NOMO-1 treated with dmso at 0.1 percent for 144 hours (cell line): ENCODE data around the gene TAS2R20.
"Not testable (repeated sequence)": the region's sequence is repeated elsewhere in the genome, so short reads cannot be mapped to it uniquely, and the experiment has no call there.

Source experiments
- DNase-seq: peaks from one replicate; lab custom pipeline; 2025; ENCODE audit not compliant: unreplicated experiment; lab: John Stamatoyannopoulos, UW

TAS2R20 gene

GRCh38 chr12:10998204-10998603 lies at the start of gene TAS2R20:
Gene TAS2R20 (minus strand): TSS chr12:10998304. CDS start chr12:10997875, 429 bp downstream.
- DNase-seq: no peak

- not testable (repeated sequence) for DNase-seq
Measured at GRCh38 chr12:11041366-11041765, 43.3 kb upstream of the TAS2R20 start.

DNA sequence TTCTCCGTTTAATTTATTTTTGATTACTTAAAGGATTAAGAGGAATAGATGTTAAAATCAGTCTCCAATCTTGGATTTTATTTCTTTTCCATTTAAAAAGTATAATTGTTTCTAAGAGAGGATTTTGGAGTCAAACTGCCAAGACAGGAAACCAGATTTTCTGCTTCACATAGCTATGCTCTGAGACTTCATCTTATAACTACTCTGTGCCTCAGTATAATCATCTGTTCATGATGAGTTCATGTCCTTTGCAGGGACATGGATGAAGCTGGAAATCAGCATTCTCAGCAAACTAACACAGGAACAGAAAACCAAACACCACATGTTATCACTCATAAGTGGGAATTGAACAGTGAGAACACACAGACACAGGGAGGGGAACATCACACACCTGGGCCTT lies 42.1 kb upstream of the TAS2R20 start:
- DNase-seq: no peak

DNA sequence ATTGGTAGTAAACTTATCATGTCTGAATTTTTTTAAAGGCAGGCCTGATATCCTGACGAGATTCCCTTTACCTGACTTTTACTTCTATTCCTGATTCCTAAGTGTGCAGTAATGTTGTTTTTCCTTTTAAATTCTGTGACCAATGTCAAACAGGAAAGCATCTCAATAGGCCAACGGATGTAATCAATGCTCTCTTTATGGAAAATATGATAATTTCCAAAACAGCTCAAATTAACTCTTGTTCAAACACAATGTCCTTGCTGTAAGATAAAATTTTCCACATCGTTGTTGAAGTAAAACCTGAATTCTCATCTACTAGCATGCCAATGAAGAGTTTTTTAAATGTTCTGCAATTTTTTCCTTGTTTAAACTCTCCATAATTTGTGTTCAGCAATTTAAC lies 41.1 kb upstream of the TAS2R20 start:
- DNase-seq: no peak

GRCh38 chr12:11033959-11034358 lies 35.9 kb upstream of the TAS2R20 start:
- not testable (repeated sequence) for DNase-seq

GRCh38 chr12:11031307-11031706 lies 33.2 kb upstream of the TAS2R20 start, which contains the start of gene TAS2R31:
Gene TAS2R31 (minus strand): TSS chr12:11031407. CDS start chr12:11031335, 72 bp downstream.
- no peak for DNase-seq

DNA sequence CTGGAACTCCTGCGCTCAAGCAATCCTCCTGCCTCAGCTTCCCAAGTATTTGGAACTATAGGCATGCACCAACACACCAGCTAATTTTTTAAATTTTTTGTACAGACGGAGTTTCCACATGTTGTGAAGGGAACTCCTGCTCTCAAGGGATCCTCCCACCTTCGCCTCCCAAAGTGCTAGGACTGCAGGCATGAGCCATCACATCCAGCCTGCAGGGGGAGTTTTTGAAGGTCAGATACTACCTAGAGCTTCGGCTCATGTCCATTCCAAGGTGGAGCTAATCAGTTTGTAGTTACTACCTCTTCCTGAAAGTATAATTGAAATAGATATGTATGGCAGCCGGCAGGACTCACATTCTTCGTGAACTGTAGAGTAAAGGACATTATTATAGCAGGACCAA lies 28.0 kb upstream of the TAS2R20 start:
- no peak for DNase-seq

GRCh38 chr12:11023387-11023786 lies 25.3 kb upstream of the TAS2R20 start:
- DNase-seq: no peak

DNA sequence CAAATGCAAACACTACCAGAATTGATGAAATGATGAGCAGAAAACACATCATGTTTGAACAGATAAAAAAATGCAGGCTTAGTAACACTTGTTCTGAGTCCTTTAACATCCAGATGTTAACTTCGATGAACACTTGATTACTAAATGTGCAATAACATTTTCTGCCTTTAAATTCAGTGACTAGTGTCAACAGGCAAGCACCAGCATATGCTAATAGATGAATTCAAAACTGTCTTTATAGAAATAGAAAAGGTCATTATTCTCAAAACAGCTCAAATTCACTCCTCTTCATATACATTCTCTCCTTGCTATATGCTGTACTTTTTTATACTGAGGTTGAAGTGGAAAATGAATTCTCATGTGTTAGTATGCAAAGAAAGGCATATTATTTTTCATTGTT lies 24.4 kb upstream of the TAS2R20 start, which contains the start of gene TAS2R19:
Gene TAS2R19, minus strand, starts transcription at position 101 of the 400 bp plus-strand sequence. Its CDS starts 49 bp downstream, at position 52.
- no peak for DNase-seq

- no peak for DNase-seq
Measured at GRCh38 chr12:11016937-11017336, 18.8 kb upstream of the TAS2R20 start.

DNA sequence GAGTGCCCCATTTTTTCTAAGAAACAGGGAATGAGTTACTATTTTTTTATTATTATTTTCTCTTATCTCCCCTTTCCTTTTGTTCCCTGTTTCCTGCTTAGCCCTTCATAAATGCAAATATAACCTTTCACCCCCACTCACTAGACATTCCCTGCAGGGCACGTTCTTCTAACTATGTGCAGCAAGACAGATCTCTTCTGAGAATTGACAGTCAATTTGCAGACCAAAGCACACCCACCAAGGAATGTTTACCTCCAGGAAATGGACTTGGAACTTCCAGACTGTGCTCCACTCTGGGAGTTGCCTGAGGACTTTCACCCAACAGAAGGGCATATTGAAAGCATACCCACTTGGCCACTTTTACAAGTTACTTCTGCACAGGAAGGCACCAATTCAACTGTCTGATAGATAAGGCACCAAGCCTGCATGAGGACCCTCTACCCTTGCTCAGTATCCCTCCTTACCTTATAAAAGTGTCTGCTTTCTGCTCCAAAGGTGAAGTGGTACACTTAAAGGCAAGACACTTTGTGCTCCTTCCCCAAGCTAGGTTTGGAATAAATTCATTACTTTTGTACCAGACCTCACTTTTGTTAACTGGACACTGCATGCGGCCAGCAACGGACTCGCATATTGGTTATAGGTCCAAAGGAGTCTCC lies 17.8 kb upstream of the TAS2R20 start:
- no peak for DNase-seq

GRCh38 chr12:11014234-11014633 lies 16.1 kb upstream of the TAS2R20 start:
- DNase-seq: no peak

DNA sequence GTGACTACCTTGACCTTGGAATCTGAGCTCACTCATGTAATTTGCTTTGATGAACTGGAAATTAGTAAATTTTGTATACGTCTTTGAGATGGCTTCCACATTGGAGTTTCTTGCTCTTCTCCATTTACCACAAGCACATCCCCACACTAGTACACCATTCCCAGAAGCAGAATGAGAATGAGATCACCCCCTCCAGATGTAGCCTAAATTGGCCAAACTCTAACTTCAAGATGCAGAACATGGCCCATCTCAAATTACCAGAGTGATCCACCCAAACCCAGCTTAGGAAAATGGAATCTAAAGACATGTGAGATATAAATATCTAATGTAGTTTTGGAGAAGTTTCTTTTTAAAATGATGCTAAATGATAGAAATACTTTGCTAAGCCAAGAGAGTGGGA lies 9.5 kb upstream of the TAS2R20 start:
- DNase-seq: no peak

GRCh38 chr12:10994307-10994706 lies 3.8 kb downstream of the TAS2R20 start:
- DNase-seq: no peak

GRCh38 chr12:10989107-10989506 lies 9.0 kb downstream of the TAS2R20 start:
- DNase-seq: no peak

DNA sequence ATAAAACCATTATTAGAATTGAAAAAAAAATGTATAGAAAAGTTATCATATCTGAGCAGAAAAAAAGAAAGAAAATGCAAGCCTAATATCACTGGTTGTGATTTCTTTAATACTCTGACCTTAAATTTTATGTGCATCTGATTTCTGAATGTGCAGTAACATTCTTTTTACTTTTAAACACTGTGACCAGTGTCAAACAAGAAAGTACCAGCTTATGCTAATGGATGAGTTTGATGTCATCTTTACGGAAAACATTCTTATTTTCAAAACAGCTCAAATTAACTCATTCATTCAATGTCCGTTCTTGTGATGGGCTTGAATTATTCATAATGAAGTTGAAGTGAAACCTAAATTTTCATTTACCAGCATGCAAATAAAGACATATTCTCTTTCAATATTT lies 11.3 kb downstream of the TAS2R20 start, which contains the start of gene TAS2R50:
Gene TAS2R50, minus strand, starts transcription at position 101 of the 400 bp plus-strand sequence. Its CDS starts 52 bp downstream, at position 49.
- no peak for DNase-seq

- no peak for DNase-seq
Measured at GRCh38 chr12:10982244-10982643, 15.9 kb downstream of the TAS2R20 start.

DNA sequence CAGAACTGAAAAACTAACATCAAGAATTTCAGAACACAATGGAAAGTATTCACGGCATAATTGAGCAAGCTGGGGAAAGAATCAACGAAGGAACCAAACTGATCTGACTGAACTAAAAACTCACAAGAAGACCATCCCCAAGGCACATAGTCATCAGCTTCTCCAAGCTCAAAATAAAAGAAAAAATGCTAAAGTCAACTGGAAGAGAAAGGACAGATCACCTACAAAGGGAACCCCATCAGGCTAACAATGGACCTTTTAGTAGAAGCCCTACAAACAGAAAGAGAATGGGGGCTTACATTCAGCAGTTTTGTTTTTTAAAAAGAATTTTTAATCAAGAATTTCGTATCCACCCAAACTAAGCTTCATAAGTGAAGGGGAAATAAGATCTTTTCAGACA lies 23.1 kb downstream of the TAS2R20 start:
- no peak for DNase-seq

DNA sequence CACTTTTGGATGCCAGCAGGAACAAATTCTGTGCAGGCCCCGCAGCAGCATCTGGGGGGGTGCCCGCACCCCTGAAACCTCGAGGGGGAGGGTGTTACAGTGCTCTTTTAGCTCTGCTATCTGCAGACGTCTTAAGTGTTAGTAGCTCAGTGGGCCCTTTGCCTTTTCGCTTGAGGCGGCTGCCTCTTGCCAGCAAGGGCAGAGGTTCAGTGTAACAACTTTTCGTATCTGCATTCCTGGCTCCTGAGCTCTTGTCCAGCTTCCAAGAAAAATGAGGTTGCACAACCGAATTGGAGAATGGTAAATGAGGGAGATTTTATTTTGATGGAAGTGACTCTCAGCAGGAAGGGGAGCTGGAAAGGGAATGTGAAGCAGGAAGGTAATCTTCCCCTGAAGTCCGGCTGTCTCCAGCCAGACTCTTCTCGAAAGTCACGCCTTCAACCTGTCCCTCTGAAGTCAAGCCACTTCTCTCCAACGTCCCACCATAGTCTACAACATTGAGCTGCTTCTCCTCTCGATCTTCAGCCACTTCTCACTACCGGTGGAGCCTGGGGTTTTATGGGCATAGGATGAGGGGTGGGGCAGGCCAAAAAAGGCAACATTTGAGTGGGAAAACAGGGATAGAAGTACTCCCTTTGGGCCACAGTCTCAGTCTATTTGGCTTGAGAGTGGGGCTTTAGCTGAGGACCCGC lies 29.2 kb downstream of the TAS2R20 start:
- no peak for DNase-seq

DNA sequence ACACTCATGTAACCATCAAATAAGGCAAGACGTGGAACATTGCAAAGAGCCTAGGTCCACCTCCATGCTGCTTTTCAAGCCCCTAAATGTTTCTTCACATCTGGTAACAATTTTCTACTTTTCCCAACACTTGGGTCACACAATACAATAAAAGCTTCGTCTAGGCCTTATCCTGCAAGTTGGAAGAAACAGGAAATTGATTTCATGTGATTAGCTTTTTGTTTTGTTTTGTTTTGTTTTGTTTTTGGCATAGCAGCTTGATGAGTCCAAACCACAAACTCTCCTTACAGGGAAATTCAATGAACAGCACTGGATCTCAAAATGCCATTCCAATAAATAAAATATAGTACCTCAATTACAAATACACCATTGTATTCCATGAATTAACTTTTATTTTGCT lies 30.7 kb downstream of the TAS2R20 start:
- DNase-seq: no peak

DNA sequence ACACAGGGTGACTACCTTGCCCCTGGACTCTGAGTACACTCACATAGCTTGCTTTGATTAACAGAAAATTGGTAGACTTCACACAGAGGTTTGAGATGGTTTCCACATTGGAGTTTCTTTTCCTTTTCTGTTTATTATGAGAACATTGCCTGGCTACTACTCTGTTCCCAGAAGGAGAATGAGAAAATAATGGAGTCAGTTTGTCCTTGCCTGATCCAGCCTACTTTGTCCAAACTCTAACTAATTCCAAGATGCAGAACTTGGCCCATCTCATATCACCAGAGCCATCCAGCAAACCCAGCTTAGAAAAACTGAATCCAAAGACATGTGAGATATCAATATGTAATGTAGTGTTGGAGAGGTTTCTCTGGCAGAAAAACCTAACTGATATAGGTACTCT lies 31.8 kb downstream of the TAS2R20 start:
- no peak for DNase-seq

- no peak for DNase-seq
Measured at GRCh38 chr12:10965476-10965875, 32.6 kb downstream of the TAS2R20 start.
